Stimulated activated CD4-positive, alpha-beta T cell treated with anti-CD3 and anti-CD28 coated beads, Interleukin-1b, Interleukin-23, amount 100 ng/mL, for 24 hours (primary cell): ENCODE results near the gene TENM4.

ENCODE experiments used
- DNase-seq, 4 experiments: peaks; one replicate each; pipeline ENCODE4 v3.0.0-alpha.2; 2020; ENCODE audit warnings: low read depth in 4 of 4, low spot score in 1 of 4

TENM4 gene

DNA sequence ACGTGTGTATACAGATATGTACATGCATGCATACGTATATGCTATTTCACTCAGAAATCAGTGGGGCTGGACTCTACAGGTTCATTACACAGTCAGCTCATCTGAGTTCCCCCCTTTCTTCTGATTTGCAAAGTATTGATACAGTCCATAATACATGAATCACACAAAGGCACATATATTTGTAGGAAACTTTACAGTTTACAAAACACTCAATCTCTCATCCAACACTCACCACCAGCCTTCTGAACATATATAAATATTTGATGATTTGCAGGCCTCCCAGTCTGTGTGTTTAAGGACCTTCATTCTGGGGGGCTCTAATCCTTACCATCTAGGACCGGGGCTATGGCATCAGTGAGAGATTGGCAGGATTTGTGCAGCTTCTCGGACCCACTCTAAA lies 293.8 kb downstream of the TENM4 start:
- DNase-seq: no peak

DNA sequence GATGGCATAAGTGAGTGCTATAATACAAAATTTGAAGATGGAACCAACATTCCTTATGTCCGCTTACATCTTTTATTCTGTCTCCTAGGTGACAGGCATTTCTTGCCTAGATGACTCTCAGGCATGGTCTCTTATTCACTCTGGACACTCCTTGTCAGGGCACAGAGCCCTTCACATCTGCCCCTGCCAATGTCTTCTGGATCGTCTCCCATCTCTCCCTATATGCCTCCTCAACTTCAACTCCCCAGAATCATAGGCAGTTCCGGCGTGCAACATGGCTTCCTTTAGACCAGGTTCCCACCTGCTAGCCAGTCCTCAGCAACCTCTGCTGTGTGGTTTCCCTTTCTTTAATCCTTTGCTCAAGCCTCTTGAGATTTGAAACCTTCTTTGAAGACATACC lies 300.9 kb downstream of the TENM4 start:
- no peak for DNase-seq

DNA sequence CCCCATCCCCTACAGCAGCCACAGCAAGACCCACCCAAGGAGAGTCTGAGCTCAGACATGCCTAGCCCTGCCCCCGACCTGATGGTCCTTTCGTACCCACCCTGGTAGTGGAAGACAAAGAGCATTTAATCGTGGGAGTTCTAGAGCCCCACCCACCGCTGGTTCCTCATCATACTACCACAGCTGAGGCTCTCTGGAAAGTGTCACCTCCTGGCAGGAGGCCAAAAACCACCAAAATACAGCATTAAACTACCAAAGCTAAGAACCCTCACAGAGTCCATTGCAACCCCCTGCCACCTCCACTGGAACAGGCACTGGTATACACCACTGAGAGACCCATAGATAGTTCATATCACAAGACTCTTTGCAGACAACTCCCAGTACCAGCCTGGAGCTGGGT lies 311.1 kb downstream of the TENM4 start:
- DNase-seq: no peak

DNA sequence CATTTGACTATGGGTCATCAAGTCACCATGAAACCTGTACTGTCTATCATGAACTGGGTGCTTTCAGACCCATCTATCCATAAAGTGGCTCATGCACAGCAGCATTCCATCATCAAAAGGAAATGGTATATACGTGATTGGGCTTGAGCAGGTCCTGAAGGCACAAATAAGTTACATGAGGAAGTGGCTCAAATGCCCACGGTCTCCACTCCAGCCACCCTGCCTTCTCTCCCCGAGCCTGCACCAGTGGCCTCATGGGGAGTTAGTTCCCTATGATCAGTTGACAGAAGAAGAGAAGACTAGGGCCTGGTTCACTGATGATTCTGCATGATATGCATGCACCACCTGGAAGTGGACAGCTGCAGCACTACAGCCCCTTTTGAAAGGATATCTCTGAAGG lies 312.5 kb downstream of the TENM4 start:
- DNase-seq: no peak

DNA sequence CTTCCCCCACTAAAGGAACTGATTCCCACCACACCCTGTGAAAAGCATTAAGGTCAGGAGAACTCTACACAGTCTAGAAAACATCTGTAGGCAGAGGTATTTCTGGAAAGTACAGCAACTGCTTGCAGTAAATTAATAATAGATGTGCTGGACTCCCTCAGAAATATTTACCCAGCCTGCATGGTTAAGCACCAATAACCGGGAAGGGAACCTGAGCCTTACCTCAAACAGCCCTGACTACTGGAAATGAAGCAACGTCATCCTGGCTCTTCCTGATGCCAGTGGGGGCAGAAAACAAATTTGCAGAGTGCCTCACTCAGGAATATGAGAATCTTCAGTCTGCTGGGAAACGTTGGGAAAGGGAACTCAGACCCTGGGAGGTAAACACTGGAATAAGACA lies 318.1 kb downstream of the TENM4 start:
- DNase-seq: no peak

DNA sequence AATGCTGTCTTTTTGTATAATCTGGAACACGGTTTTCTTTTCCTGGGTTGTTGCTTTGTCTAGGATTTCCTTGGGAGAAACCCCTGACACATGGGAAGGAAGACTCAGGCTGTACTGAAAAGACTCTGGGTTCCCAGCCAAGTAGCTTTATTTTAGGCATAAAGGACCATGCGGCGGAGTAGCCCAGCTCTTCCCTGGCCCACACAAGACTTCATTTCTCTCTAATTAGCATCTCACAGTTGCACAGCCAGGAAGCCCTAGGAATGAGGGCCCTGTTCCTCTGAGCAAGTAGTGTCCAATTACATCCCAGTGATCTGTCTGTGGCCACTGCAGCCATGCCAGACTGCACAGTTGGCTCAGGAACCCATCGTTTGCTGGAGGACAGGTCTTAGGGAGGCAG lies 319.5 kb downstream of the TENM4 start:
- DNase-seq: no peak

DNA sequence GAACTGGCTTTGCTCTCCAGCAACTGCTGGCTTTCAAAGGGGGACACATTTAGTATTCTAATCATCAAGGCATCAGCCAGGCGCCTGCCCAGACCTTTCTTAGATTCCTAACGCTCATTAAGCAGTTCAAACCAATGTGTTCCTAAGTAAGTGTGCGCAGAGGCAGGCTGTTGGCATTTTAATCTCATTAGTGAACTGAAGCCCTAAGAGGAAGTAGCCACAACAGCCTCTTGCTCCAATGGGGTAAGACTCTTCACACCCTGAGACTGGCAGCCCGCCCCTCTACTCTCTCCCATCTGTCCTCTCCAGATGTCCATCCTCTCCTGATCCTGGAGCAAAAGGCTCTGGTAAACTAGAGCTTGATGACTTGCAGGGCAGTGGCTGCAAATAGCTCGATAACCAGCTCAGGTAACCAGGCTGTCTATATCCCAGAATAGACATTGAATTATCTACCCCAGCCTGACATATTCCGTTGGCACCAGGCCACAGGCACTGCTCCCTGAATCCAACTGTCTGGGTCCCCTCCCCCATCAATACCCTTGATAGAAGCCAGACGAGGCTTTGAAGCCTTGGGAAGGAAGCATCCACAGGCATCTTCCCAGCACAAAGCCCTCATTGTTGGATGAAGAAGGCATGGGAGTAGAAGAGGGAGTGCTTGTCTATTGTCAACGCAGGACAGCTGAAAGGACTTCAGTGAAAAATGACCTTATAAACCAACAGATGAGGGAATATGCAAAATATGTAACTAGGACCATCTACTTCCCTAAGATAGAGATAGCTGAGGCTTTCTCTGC lies 321.1 kb downstream of the TENM4 start:
- no peak for DNase-seq

DNA sequence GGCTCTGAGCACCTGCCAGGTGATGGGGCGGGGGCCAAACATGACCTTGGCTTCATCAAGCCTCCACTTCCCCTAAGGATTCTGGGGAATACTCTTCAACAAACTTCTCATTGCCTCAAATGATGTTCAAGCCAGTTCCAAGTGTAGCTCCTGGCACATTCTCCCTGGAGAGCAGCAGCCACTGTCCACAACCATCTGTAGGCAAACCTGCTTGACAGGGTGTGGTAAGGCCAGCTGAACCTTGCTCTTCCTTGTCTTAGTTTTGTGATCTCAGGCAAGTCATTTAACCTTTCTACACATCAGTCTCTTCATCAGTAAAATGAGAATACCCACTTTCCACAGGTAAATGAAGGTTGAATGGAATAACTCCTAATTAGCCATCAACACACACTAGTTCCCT lies 323.3 kb downstream of the TENM4 start:
- no peak for DNase-seq

DNA sequence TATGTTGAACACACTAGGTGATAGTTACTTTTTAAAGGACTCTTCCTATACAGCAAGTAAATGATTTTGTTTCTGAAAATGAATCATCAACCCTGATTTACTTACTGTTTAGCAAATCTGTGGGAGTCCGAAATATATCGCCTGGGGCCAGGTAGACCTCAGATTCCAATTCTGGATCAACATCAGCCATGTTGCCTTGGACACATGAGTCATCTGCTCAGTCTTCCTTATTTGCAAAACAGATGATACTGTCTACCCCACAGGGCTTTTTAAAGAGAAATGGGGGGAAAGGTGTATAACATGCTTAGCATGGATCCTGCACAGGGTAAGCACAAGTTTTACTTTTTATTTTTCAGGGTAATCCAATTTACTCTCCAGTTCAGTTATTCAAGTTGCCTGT lies 324.2 kb downstream of the TENM4 start:
- DNase-seq: no peak

DNA sequence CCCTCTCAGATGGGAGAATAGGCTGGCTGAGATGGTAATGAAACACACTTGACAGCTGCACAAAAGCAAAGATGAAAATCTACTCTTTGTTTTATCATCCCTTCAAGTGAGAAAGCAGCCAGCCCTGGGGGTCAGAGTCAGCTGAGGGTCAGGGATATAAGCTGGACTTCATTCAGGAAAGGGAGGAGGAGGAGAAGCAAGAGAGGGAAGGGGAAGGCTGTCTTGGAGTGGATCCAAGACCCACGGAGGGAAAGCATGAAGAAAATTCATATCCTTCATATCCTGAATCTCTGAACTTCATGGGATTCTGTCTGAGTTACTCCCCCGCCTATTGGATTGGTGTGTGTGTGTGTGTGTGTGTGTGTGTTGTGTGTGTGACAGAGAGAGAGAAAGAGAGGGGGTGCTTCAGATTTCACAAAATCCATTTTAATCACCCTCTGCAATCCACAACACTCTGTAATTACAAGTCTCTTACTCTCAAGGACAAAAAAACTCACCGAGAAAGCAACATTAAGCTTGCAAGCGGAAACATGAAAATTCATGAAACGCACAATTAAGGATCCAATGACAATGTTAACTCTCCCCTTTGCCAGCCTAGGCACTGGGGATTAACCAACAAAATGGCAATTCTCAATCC lies 327.7 kb downstream of the TENM4 start:
- no peak for DNase-seq

DNA sequence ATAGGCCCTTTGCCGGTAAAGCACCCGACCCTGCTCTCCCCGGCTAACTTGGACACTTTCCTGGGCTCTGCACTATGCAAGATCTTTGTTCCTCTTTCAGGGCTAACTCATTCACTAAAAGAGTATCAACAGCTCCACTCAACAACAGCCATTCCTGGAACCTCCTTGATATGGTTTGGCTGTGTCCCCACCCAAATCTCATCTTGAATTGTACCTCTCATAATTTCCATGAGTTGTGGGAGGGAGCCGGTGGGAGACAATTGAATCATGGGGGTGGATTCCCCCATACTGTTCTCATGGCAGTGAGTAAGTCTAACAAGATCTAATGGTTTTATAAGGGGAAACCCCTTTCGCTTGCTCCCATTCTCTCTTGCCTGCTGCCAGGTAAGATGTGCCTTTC lies 330.0 kb downstream of the TENM4 start:
- no peak for DNase-seq

DNA sequence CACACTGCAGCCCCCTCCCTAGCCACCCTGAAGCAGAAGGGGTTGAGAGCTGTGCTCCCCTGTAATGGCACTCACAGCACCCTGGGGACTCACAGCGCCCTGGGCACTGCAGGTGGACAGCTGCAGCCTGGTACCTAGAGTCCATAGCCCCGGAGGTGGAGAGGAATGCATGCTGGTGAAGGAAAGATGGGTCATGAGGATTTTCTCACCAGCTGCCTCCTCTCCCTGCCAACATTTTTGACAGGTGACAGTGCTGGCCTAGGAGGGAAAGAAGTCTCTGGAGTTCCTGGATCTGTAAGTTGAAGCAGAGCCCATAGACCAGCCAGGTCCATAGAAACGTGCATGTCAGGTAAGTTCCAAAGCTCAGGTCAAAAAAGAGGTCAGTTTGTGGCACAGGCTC lies 330.5 kb downstream of the TENM4 start:
- DNase-seq: no peak

DNA sequence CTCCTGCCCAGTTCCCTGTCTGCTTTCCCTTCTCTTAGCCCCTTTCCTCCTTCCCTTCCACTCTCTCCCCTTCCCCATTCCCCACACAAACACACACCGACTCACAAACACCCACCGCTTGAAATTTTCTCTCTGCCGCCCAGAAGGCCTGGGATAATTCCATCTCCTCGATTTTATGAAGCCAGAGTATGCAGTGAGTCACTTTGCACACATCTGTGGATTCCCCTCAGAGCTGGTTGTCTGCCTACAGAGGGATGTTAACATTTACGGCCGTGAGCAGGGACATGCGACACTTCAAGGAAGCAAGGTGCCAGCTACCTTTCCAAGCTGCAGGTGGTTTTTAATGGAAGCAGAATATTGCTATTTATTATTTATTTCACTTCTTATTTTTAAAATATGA lies 332.0 kb downstream of the TENM4 start:
- DNase-seq: no peak

DNA sequence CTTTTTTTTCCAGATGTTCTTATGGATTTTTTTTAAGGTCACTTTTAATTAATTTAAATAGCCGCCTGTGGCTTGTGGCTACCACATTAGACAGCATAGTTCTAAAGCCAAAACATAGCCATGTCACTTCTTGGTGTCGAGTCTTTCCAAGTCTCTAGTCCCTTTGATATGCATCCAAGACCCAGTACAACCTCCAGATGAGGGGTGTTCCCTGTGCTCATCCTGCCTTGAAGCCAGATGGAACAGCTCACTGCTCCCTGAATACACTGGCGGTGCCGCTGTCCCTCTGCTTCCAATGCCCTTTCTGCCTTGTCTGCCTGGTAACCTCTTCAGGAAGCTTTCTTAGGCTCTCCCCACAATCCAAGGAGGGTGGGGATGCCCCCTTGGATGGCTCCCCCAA lies 338.0 kb downstream of the TENM4 start:
- DNase-seq: no peak

DNA sequence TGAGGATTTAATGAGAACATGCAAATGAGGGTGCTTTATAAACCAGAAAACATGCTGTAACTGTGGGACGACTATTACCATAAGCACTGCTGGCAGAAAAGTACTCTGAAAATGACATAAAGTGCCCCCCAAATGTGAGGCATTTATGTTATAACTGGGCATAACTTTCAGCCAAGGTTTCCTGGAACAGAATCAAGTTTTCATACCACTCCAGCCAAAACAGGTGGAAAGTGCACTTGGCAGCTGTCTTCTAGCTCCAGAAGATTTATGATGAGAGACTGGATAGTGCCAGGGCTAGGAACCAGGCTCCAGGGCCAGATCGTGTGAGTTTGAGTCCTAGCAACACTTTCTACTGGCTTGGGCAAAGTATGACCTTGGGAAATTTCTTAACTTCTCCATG lies 339.2 kb downstream of the TENM4 start:
- DNase-seq: no peak

DNA sequence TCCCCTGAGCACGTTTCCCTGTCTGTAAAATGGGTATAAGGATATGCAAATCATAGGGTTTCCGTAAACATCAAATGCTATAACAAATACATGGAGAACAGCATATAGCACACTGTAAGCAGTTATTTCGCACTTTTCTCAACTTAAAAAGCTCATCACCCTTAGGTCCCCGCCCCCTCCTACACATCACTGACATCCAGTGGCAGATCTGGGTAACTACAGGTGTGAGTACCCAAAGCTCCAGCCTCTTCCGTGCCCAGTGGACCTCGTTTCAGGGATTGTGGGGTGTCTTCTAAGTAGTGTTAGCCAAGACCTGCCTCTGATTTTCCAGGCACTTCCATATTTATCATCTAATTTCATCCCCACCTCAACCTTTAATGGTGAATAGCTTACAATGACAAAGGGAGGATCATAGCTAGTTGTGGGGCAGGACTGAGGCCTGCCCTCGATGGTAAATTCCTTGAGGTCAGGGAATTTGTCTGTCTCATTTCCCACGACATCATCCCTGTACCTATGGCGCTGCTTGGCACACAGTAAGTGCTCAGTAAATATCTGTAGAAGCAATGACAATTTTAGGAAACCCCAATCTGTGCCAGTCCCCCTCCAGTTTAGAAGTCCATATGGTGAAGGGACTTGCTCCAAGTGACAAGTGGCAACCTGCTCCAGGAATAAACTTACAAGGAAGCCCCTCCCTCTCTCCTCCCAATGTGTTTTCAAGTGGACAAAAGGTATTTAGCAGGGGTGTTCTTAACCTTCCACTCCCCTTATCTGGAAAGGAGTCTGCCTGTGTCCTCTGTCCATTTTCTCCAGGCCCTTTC lies 340.5 kb downstream of the TENM4 start:
- DNase-seq: peak in 1 of 4 experiments; percentile 3

DNA sequence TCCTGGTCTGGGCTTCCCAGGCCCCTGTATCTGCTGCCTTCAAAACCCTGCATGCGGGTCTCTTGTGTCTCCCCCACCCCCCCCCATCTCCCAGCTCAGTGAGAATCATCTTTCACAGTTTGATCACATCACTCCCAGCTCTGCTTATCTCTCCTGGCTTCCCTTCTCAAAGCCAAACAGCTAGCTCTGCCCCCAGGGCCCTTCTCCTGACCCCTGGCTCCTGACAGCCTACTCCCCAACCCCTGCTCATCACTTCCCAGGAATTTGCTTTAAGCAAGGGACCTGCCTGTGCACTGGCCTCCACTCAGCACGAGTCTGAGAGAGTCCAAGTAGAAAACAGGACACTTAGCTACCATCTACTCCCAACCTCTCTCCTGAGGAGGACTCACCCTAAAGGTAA lies 342.7 kb downstream of the TENM4 start:
- DNase-seq: no peak

DNA sequence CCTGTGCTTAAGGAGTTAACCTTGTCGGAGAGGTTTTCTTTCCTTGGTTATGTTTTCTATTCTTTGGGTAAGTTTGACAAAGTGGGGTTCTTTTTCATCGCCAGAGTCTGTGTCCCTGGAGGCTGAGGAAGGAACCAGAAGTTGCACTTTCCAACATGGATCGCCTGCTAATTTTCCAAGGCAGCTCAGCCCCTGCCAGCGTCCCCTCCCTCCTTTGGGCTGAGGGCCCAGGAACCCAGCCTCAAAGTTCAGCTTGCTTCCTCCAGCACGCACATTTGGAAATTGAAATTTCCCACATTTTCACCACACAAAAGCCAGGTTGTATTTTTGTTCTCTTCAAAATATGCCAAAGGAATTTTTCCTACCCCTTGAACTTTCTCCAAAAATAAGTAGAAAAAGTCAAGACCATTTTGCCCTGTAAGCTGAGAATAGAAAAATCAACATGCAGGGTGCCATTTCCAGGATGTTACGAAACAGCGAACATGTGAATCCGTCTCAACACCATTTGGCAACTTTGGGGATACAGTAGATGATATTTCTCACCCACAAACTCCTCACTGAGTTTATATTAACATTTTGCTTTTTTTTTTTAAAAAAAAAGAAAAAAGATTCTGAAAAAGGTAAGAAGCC lies 343.5 kb downstream of the TENM4 start:
- DNase-seq: no peak

DNA sequence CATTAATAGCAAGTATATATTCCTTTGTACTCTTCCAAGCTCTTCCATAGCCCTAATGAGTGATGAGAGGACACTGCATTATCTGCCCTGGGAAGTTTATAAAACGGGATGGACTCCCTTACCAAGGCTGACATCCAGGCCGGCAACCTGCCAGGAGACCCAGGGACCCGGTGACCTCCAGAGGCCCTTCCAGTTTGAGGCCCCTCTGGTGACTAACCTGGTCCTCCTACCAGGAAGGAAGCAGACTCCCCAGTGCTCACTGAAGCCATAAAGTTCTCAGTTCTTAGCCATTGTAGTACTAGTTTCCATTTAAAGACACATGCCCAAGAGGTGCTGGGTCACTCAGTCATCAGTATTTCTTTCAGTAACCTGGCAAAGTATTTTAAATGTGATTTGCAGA lies 345.4 kb downstream of the TENM4 start:
- no peak for DNase-seq

DNA sequence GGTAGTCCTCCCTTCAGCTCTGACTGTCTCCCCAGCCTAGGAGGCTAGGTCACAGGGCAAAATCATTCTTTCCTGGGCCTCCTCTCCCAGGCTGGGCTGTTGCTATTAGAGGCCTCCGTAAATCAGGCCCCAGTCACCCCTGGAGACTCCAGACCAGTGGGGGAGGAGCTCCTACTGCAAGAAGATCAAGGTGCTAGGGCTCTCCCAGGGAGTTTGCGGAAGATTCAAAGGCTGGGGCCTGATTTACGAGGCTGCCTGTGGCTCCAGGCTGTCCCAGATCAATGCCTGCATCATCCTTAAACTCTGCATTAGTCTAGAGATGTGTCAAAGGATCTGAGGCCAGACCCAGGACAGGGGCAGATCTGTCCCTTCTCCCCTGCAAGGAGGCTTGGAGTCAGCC lies 346.2 kb downstream of the TENM4 start:
- no peak for DNase-seq

DNA sequence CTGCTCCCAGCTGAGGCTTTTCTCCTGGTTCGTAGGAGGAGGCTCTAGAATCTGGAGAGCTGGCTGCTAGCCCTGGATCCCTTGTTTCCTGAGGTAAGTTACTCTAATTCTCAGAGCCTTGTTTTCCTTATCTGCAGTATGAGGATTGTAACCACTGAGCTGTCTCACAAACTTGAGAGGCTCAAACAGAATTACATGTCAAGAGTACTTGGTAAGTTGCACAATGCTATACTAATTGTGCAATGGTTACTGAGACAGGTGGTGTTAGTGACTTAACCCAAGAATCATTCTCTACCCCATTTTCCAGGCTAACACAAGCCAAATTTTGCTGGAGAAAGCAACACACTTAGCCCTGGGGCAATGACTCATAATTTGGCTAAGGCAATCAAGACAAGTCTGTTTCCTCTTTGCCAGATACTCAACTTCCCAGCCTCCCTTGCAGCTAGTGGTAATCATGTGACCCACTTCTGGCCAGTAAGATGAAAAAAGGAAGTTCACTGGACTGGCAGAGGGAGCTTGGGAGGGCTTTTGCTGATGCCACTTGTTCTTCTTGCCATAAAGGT lies 348.0 kb downstream of the TENM4 start:
- DNase-seq: no peak
